Fibroblast of the aortic adventitia (primary cell): Measurements from ENCODE around the gene NFE2L1. TPM values are rescaled to one million over a fixed set of nuclear protein-coding genes. Genes with fewer than 3 reads are reported as not detected.
"Not testable (repeated sequence)": the region's sequence is repeated elsewhere in the genome, so short reads cannot be mapped to it uniquely, and the experiment has no call there.

ENCODE experiments used
- DNase-seq: peaks from one replicate; pipeline ENCODE4 v3.0.0-alpha.2; 2010; ENCODE audit warnings: low read depth
- H3K4me3 ChIP-seq: 2 replicates; pipeline ENCODE4 v1.5.1; 2011; ENCODE audit warnings: low read depth, mild to moderate bottlenecking, control low read depth, low read length, moderate library complexity
- CTCF ChIP-seq: IDR thresholded peaks from 2 replicates; pipeline ENCODE4 v1.5.1; 2011; ENCODE audit warnings: mild to moderate bottlenecking, low read length, control low read depth, inconsistent platforms; ENCODE audit not compliant: insufficient read depth
- total RNA-seq: library from RNA; depleted of rRNA; stranded (reverse); fragments of >200 nt; gene quantifications from 2 replicates; pipeline ENCODE4 v1.2.3, GENCODE V29; 2012; ENCODE audit warnings: low replicate concordance

The NFE2L1 gene
- 103 and 413 TPM in 2 replicates for total RNA-seq

GRCh38 chr17:48047741-48048383 lies at the start of gene NFE2L1:
Gene NFE2L1, plus strand, starts transcription at chr17:48048359. Its CDS starts 2,760 bp downstream, at chr17:48051119.
- peak; percentile 100 for DNase-seq
- peak within 1 kb of the TSS; percentile 94 for H3K4me3 ChIP-seq
- no peak for TF ChIP-seq CTCF

- no peak for TF ChIP-seq CTCF
- H3K4me3 ChIP-seq = no peak overlapping the region
- DNase-seq = no peak
Measured at GRCh38 chr17:47999582-47999981, 48.6 kb upstream of the NFE2L1 start.

- H3K4me3 ChIP-seq = no peak overlapping the region
- no peak for DNase-seq
- TF ChIP-seq CTCF = no peak
Measured at GRCh38 chr17:48001197-48001596, 47.0 kb upstream of the NFE2L1 start.

- not testable (repeated sequence) for DNase-seq, H3K4me3 ChIP-seq
Measured at GRCh38 chr17:48001657-48002056, 46.5 kb upstream of the NFE2L1 start.

GRCh38 chr17:48002266-48002915 lies 45.8 kb upstream of the NFE2L1 start:
- DNase-seq = peak; percentile 70
- TF ChIP-seq CTCF = no peak
- no peak overlapping the region for H3K4me3 ChIP-seq

- no peak for DNase-seq
- TF ChIP-seq CTCF = no peak
- H3K4me3 ChIP-seq = no peak overlapping the region
Measured at GRCh38 chr17:48002916-48003416, 45.2 kb upstream of the NFE2L1 start.

- no peak for DNase-seq
- no peak for TF ChIP-seq CTCF
- H3K4me3 ChIP-seq = no peak overlapping the region
Measured at GRCh38 chr17:48003417-48004151, 44.6 kb upstream of the NFE2L1 start.
